C4-2B (cell line): ENCODE results near the gene NTRK1.

Experiments
- ZFX ChIP-seq: fragments of 450-650 bp; IDR thresholded peaks from 2 replicates; pipeline ENCODE4 v1.6.1; 2017
- TF ChIP-seq, protein P1 (sequence below): fragments of 450-650 bp; conservative IDR thresholded peaks from 2 replicates; pipeline ENCODE4 v1.5.1; 2017; ENCODE audit warnings: mild to moderate bottlenecking

DNA sequence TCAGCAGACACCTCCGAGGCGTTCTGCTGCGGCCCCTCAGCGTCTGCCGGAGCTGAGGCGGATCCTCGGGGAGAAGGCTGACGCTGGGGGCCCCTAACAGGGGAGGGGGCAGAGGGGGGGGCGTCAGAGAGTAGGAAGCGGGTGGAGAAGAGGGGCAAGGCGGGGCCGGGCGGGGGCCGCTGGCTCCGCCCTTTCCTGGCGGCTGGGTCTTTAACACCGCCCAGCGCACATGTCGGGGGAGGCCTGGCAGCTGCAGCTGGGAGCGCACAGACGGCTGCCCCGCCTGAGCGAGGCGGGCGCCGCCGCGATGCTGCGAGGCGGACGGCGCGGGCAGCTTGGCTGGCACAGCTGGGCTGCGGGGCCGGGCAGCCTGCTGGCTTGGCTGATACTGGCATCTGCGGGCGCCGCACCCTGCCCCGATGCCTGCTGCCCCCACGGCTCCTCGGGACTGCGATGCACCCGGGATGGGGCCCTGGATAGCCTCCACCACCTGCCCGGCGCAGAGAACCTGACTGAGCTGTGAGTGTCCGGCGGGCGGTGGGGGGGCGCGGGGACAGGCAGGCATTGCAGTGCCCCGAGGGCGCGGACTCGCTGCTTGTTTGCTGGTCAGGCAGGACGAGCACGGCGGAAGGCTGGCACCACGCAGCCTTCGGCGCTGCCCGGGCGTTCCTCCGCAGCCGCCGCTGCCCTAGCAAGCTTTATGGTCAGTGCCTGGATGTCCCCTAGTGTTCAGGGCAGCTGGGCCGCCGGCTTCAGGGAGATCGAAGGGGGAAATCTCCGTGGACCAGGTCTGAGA, at the start of gene NTRK1:
- TF ChIP-seq, protein P1, sequence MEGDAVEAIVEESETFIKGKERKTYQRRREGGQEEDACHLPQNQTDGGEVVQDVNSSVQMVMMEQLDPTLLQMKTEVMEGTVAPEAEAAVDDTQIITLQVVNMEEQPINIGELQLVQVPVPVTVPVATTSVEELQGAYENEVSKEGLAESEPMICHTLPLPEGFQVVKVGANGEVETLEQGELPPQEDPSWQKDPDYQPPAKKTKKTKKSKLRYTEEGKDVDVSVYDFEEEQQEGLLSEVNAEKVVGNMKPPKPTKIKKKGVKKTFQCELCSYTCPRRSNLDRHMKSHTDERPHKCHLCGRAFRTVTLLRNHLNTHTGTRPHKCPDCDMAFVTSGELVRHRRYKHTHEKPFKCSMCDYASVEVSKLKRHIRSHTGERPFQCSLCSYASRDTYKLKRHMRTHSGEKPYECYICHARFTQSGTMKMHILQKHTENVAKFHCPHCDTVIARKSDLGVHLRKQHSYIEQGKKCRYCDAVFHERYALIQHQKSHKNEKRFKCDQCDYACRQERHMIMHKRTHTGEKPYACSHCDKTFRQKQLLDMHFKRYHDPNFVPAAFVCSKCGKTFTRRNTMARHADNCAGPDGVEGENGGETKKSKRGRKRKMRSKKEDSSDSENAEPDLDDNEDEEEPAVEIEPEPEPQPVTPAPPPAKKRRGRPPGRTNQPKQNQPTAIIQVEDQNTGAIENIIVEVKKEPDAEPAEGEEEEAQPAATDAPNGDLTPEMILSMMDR = no peak
- no peak for TF ChIP-seq ZFX
